Measurements from ENCODE around the gene TLR10. TPM values are rescaled to one million over a fixed set of nuclear protein-coding genes. Genes with fewer than 3 reads are reported as not detected.

TLR10 gene
- total and polyA plus RNA-seq, 2 experiments from 2014 or later: 0.14 TPM; not detected in 1

DNA sequence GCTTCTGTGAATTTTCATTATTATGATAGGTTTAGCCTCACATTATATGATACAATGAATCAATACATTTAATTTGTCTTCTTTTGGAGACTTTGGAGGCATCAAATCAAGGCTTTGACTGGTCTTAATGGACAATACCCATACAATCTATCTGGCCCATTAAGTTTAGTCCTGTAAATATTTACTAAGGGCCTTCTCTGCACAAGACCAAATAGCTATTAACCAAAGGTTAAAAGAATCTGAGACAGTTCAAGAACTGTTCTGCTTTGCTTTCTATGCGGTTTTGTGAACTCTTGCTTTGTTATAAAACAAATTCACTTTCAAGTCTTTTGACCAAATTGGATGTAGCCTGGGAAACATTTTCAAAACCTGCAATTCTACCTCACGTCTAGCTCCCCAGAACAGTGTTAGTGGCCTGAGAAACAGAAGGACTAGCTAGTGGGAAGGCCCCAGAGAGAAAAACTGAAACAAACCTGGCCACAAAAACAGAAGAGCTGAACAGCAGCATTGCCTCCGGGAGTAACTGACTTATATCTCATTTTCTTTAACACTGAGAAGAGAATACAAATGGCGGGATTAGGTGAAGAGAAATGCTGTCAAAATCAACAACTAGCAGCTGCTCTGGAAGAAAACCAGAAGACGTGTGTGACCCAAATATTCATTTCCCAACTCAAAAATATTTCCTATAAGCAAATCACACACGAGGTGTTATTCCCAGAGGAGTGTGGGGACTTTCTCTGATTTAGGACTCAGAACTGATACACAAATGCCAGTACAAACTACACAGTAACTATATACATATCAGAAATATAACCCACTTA is 21.3 kb upstream of the TLR10 start:
- peaks cover 2% of the 10 kb centered on the region for H3K27me3 Mint-ChIP-seq (ENCODE audit: insufficient read depth, low read depth, poor library complexity)
- TF ChIP-seq ZNF114 (CRISPR knock-in tag; IDR thresholded peaks at IDR 0.05) (no peak), ETS1 (IDR thresholded peaks at IDR 0.05) (no peak), POLR2AphosphoS5 (IDR thresholded peaks at IDR 0.05; ENCODE audit: low read depth) (no peak), CREB1 (CRISPR knock-in tag; IDR thresholded peaks at IDR 0.05; ENCODE audit: low read depth) (no peak), NANOG (IDR thresholded peaks at IDR 0.05; ENCODE audit: borderline replicate concordance) (no peak), JUNB (IDR thresholded peaks at IDR 0.05; ENCODE audit: unreplicated experiment) (no peak), STAT1 (IDR thresholded peaks at IDR 0.05; ENCODE audit: unreplicated experiment) (no peak), EZH2phosphoT487 (IDR thresholded peaks at IDR 0.05; ENCODE audit: unreplicated experiment) (no peak), REST (IDR thresholded peaks at IDR 0.05; ENCODE audit: unreplicated experiment) (no peak), ZNF331 (CRISPR knock-in tag; IDR thresholded peaks at IDR 0.05; ENCODE audit: low read depth) (no peak), EZH2 (IDR thresholded peaks at IDR 0.05; ENCODE audit: low read depth, unreplicated experiment) (no peak)
- TF ChIP-seq, protein P1, sequence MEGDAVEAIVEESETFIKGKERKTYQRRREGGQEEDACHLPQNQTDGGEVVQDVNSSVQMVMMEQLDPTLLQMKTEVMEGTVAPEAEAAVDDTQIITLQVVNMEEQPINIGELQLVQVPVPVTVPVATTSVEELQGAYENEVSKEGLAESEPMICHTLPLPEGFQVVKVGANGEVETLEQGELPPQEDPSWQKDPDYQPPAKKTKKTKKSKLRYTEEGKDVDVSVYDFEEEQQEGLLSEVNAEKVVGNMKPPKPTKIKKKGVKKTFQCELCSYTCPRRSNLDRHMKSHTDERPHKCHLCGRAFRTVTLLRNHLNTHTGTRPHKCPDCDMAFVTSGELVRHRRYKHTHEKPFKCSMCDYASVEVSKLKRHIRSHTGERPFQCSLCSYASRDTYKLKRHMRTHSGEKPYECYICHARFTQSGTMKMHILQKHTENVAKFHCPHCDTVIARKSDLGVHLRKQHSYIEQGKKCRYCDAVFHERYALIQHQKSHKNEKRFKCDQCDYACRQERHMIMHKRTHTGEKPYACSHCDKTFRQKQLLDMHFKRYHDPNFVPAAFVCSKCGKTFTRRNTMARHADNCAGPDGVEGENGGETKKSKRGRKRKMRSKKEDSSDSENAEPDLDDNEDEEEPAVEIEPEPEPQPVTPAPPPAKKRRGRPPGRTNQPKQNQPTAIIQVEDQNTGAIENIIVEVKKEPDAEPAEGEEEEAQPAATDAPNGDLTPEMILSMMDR (conservative IDR thresholded peaks at IDR 0.05; ENCODE audit: low read depth in 2 of 2): no peak
- TF ChIP-seq, protein P2, sequence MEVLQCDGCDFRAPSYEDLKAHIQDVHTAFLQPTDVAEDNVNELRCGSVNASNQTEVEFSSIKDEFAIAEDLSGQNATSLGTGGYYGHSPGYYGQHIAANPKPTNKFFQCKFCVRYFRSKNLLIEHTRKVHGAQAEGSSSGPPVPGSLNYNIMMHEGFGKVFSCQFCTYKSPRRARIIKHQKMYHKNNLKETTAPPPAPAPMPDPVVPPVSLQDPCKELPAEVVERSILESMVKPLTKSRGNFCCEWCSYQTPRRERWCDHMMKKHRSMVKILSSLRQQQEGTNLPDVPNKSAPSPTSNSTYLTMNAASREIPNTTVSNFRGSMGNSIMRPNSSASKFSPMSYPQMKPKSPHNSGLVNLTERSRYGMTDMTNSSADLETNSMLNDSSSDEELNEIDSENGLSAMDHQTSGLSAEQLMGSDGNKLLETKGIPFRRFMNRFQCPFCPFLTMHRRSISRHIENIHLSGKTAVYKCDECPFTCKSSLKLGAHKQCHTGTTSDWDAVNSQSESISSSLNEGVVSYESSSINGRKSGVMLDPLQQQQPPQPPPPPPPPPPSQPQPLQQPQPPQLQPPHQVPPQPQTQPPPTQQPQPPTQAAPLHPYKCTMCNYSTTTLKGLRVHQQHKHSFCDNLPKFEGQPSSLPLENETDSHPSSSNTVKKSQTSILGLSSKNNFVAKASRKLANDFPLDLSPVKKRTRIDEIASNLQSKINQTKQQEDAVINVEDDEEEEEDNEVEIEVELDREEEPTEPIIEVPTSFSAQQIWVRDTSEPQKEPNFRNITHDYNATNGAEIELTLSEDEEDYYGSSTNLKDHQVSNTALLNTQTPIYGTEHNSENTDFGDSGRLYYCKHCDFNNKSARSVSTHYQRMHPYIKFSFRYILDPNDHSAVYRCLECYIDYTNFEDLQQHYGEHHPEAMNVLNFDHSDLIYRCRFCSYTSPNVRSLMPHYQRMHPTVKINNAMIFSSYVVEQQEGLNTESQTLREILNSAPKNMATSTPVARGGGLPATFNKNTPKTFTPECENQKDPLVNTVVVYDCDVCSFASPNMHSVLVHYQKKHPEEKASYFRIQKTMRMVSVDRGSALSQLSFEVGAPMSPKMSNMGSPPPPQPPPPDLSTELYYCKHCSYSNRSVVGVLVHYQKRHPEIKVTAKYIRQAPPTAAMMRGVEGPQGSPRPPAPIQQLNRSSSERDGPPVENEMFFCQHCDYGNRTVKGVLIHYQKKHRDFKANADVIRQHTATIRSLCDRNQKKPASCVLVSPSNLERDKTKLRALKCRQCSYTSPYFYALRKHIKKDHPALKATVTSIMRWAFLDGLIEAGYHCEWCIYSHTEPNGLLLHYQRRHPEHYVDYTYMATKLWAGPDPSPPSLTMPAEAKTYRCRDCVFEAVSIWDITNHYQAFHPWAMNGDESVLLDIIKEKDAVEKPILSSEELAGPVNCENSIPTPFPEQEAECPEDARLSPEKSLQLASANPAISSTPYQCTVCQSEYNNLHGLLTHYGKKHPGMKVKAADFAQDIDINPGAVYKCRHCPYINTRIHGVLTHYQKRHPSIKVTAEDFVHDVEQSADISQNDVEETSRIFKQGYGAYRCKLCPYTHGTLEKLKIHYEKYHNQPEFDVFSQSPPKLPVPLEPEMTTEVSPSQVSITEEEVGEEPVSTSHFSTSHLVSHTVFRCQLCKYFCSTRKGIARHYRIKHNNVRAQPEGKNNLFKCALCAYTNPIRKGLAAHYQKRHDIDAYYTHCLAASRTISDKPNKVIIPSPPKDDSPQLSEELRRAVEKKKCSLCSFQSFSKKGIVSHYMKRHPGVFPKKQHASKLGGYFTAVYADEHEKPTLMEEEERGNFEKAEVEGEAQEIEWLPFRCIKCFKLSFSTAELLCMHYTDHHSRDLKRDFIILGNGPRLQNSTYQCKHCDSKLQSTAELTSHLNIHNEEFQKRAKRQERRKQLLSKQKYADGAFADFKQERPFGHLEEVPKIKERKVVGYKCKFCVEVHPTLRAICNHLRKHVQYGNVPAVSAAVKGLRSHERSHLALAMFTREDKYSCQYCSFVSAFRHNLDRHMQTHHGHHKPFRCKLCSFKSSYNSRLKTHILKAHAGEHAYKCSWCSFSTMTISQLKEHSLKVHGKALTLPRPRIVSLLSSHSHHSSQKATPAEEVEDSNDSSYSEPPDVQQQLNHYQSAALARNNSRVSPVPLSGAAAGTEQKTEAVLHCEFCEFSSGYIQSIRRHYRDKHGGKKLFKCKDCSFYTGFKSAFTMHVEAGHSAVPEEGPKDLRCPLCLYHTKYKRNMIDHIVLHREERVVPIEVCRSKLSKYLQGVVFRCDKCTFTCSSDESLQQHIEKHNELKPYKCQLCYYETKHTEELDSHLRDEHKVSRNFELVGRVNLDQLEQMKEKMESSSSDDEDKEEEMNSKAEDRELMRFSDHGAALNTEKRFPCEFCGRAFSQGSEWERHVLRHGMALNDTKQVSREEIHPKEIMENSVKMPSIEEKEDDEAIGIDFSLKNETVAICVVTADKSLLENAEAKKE (CRISPR knock-in tag; IDR thresholded peaks at IDR 0.05): no peak
- no peaks in the 10 kb centered on the region; the same call in 2 of the 3 replicates for H3K4me1 Mint-ChIP-seq
- Histone ChIP-seq H4K20me1 (replicated peaks; ENCODE audit: insufficient read depth) (no peaks in the 10 kb centered on the region), H3K27ac (ENCODE audit: low read depth) (no peak overlapping the region), H3K4me3 (no peak overlapping the region), H3K36me3 (ENCODE audit: insufficient read depth) (no peaks in the 10 kb centered on the region), H2AFZ (no peak overlapping the region), H3K79me2 (replicated peaks; ENCODE audit: insufficient read depth) (no peaks in the 10 kb centered on the region), H3K4me1 (ENCODE audit: insufficient read depth) (no peaks in the 10 kb centered on the region), H3F3A (replicated peaks; ENCODE audit: low read depth) (no peaks in the 10 kb centered on the region), H3K4me2 (no peak overlapping the region), H3K9me2 (ENCODE audit: insufficient read depth) (0 out of 2 replicates have a peak, but pooled peaks cover 8% of the 10 kb centered on the region), H3K27me3 (ENCODE audit: insufficient read depth) (no peaks in the 10 kb centered on the region)
- H3K9me3 Mint-ChIP-seq: peaks cover 52% of the 10 kb centered on the region
- no peak overlapping the region for H3K27ac Mint-ChIP-seq
- no peak overlapping the region for H3K4me3 Mint-ChIP-seq
- ATAC-seq: no peak
- H3K36me3 Mint-ChIP-seq (ENCODE audit: low read depth): peaks cover 17% of the 10 kb centered on the region
- no peak for DNase-seq (ENCODE audit: low spot score)
